ENCODE results near the gene CDYL2. TPM values are rescaled to one million over a fixed set of nuclear protein-coding genes. Genes with fewer than 3 reads are reported as not detected.

Gene CDYL2
- total and polyA plus RNA-seq, 8 donors = 4.6 to 16.0 (median 5.7) TPM

GRCh38 chr16:80718480-80719220 is 85.7 kb downstream of the CDYL2 start:
- TF ChIP-seq CTCF (IDR thresholded peaks at IDR 0.05) = no peak
- intact Hi-C loops (cut with DNase I) = no loop called here
- H3K4me3 ChIP-seq = no peak overlapping the region
- H3K4me1 ChIP-seq = no peaks in the 10 kb centered on the region
- H3K36me3 ChIP-seq = no peaks in the 10 kb centered on the region
- peaks cover 0 to 14% of the 10 kb centered on the region in 2 donors for H3K9me3 ChIP-seq
- H3K27ac ChIP-seq = no peak overlapping the region
- peak in 2 of 4 donors; percentile 7 to 40 for DNase-seq
- peak; percentile 72 for ATAC-seq
- no peaks in the 10 kb centered on the region for H3K27me3 ChIP-seq

DNA sequence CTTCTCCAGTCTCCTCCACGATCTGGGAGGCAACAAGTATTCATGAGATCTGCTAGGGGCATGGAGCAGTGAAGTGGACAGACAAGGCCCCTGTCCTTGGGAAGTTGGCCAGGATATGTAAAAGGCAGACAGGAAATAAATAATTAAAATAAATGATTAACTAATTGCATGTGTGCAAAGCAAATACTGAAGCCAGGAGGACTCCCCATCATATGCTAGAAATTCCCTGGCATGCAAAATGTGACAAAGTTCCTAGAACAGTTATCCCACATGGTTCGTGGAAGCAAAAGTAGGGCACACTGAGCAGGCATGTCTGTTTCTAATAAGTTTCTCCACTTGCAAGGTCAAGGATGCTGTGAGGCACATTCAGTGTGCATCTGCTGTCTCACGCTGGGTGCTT is 86.8 kb downstream of the CDYL2 start:
- Histone ChIP-seq H3K27ac (no peak overlapping the region), H3K4me3 (no peak overlapping the region), H3K27me3 (no peaks in the 10 kb centered on the region), H3K9me3 (peaks cover 0 to 5% of the 10 kb centered on the region in 2 donors), H3K36me3 (no peaks in the 10 kb centered on the region), H3K4me1 (no peaks in the 10 kb centered on the region)
- intact Hi-C loops (cut with DNase I) = no loop called here
- DNase-seq = no peak
- no peak for TF ChIP-seq CTCF (IDR thresholded peaks at IDR 0.05)
- ATAC-seq = no peak

- H3K9me3 ChIP-seq = peaks cover 0 to 2% of the 10 kb centered on the region in 2 donors
- ATAC-seq = no peak
- DNase-seq = no peak
- H3K4me3 ChIP-seq = no peak overlapping the region
- intact Hi-C loops (cut with DNase I) = no loop called here
- no peak overlapping the region for H3K27ac ChIP-seq
- H3K27me3 ChIP-seq = no peaks in the 10 kb centered on the region
- H3K4me1 ChIP-seq = no peaks in the 10 kb centered on the region
- no peaks in the 10 kb centered on the region for H3K36me3 ChIP-seq
- no peak for TF ChIP-seq CTCF (IDR thresholded peaks at IDR 0.05)
These were observed 87.7 kb downstream of the CDYL2 start for GRCh38 chr16:80716564-80717139.

DNA sequence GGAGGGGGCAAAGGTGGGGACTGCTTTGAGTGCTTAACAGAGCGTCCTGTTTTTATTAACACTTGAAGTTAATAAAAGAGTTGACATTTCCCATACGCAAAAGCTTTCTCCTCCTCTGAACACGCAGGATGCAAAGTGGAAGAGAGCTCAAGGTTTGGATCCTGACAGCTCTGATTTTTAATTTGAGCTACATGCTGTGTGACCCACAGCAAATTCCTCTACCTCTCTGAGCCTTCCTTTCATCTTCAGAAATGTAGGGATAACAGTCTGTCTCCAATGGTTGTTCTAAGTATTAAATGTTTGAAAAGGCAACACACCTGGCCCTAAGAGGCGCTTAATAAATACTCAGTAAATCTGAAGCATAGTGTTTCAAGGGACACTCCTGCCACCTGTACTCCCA is 93.0 kb downstream of the CDYL2 start:
- intact Hi-C loops (cut with DNase I) = no loop called here
- H3K4me1 ChIP-seq = no peaks in the 10 kb centered on the region
- no peaks in the 10 kb centered on the region for H3K36me3 ChIP-seq
- peaks cover 0 to 2% of the 10 kb centered on the region in 2 donors for H3K9me3 ChIP-seq
- TF ChIP-seq CTCF (IDR thresholded peaks at IDR 0.05) = no peak
- ATAC-seq = no peak
- H3K27me3 ChIP-seq = no peaks in the 10 kb centered on the region
- no peak for DNase-seq
- no peak overlapping the region for H3K4me3 ChIP-seq
- no peak overlapping the region for H3K27ac ChIP-seq

DNA sequence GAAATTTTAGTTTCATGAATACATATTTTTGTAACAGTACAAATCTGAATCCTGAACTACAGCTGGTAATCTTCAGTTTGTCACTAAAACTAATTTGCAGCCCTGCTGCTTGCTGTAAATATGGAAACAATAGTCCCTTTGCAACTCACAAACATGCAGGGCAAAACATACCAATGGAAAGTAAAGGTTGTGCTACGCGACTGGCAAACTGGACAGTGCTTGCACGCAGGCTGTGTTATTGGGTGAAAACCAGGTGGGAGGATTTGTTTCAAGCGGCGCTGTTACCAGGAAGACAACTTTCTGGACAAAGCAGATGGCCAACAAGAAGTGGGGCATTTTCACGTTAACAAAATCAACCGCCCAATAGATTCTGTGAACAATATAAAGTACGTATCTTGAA is 93.5 kb downstream of the CDYL2 start:
- no peak overlapping the region for H3K4me3 ChIP-seq
- H3K4me1 ChIP-seq = no peaks in the 10 kb centered on the region
- peaks cover 0 to 2% of the 10 kb centered on the region in 2 donors for H3K9me3 ChIP-seq
- DNase-seq (peak in 1 of 4 donors; percentile 3), ATAC-seq (no peak)
- no peak overlapping the region for H3K27ac ChIP-seq
- no peak for TF ChIP-seq CTCF (IDR thresholded peaks at IDR 0.05)
- no peaks in the 10 kb centered on the region for H3K36me3 ChIP-seq
- intact Hi-C loops (cut with DNase I) = no loop called here
- H3K27me3 ChIP-seq = no peaks in the 10 kb centered on the region
